SK-N-SH treated with all-trans-retinoic acid at 6 μM for 48 hours (cell line): ENCODE data around the gene GDAP1L1.

Source experiments
- ATAC-seq: fragments of 200-7000 bp; cut with Tn5 transposase; 3 replicates; pipeline ENCODE4 v1.9.1; 2020; ENCODE audit warnings: mild to moderate bottlenecking, moderate library complexity
- BACH2 ChIP-seq: fragments of 250-450 bp; sonication (Bioruptor Pico); IDR thresholded peaks from 2 replicates; pipeline ENCODE4 v1.9.0; 2021; ENCODE audit warnings: mild to moderate bottlenecking, borderline replicate concordance
- CREB5 ChIP-seq: fragments of 250-450 bp; sonication (Bioruptor Pico); IDR thresholded peaks from 2 replicates; pipeline ENCODE4 v1.5.1; 2020; ENCODE audit warnings: low read depth, mild to moderate bottlenecking, moderate library complexity
- CSDC2 ChIP-seq: fragments of 250-450 bp; sonication (Bioruptor Pico); IDR thresholded peaks from 2 replicates; pipeline ENCODE4 v1.5.0; 2020; ENCODE audit warnings: mild to moderate bottlenecking, moderate library complexity
- CSRNP3 ChIP-seq: fragments of 250-450 bp; sonication (Bioruptor Pico); IDR thresholded peaks from 2 replicates; pipeline ENCODE4 v1.5.1; 2021; ENCODE audit warnings: mild to moderate bottlenecking, moderate library complexity
- ESRRG ChIP-seq: fragments of 250-450 bp; sonication (Bioruptor Pico); IDR thresholded peaks from 2 replicates; pipeline ENCODE4 v1.6.1; 2021; ENCODE audit warnings: mild to moderate bottlenecking
- GLIS3 ChIP-seq: fragments of 250-450 bp; sonication (Bioruptor Pico); IDR thresholded peaks from 2 replicates; pipeline ENCODE4 v1.5.0; 2020; ENCODE audit warnings: mild to moderate bottlenecking, moderate library complexity
- ISL1 ChIP-seq: fragments of 250-450 bp; sonication (Bioruptor Pico); IDR thresholded peaks from 2 replicates; pipeline ENCODE4 v2.1.2; 2022; ENCODE audit warnings: mild to moderate bottlenecking, moderate library complexity
- PATZ1 ChIP-seq: fragments of 250-450 bp; sonication (Bioruptor Pico); IDR thresholded peaks from 2 replicates; pipeline ENCODE4 v1.8.0; 2020; ENCODE audit warnings: mild to moderate bottlenecking, moderate library complexity, borderline replicate concordance
- POU6F1 ChIP-seq: fragments of 250-450 bp; sonication (Bioruptor Pico); IDR thresholded peaks from 2 replicates; pipeline ENCODE4 v1.8.0; 2021; ENCODE audit warnings: low read depth, mild to moderate bottlenecking, moderate library complexity, borderline replicate concordance
- PPARA ChIP-seq: fragments of 250-450 bp; sonication (Bioruptor Pico); IDR thresholded peaks from 2 replicates; pipeline ENCODE4 v1.5.0; 2020; ENCODE audit warnings: mild to moderate bottlenecking, borderline replicate concordance
- RARB ChIP-seq: fragments of 250-450 bp; sonication (Bioruptor Pico); IDR thresholded peaks from 2 replicates; pipeline ENCODE4 v1.8.0; 2021; ENCODE audit warnings: mild to moderate bottlenecking, moderate library complexity
- SNAI2 ChIP-seq: fragments of 250-450 bp; sonication (Bioruptor Pico); IDR thresholded peaks from 2 replicates; pipeline ENCODE4 v1.5.0; 2020; ENCODE audit warnings: mild to moderate bottlenecking, moderate library complexity
- TCF4 ChIP-seq: fragments of 250-450 bp; sonication (Bioruptor Pico); IDR thresholded peaks from 2 replicates; pipeline ENCODE4 v1.8.0; 2021; ENCODE audit warnings: mild to moderate bottlenecking, moderate library complexity, borderline replicate concordance
- TOX ChIP-seq: fragments of 250-450 bp; sonication (Bioruptor Pico); IDR thresholded peaks from 2 replicates; pipeline ENCODE4 v1.8.0; 2021; ENCODE audit warnings: mild to moderate bottlenecking, moderate library complexity, borderline replicate concordance
- TSHZ2 ChIP-seq: fragments of 250-450 bp; sonication (Bioruptor Pico); IDR thresholded peaks from 2 replicates; pipeline ENCODE4 v1.5.0; 2020; ENCODE audit warnings: mild to moderate bottlenecking, moderate library complexity
- ZFP3 ChIP-seq: fragments of 250-450 bp; sonication (Bioruptor Pico); IDR thresholded peaks from 2 replicates; pipeline ENCODE4 v1.5.0; 2020; ENCODE audit warnings: mild to moderate bottlenecking, moderate library complexity
- ZNF565 ChIP-seq: fragments of 450-650 bp; formaldehyde crosslinking; conservative IDR thresholded peaks from 2 replicates; pipeline ENCODE4 v1.5.0; 2020; ENCODE audit warnings: low read depth, mild to moderate bottlenecking, moderate library complexity
- ZNF70 ChIP-seq: fragments of 450-650 bp; formaldehyde crosslinking; IDR thresholded peaks from 2 replicates; pipeline ENCODE4 v1.5.0; 2020; ENCODE audit warnings: mild to moderate bottlenecking, moderate library complexity
- ZNF8 ChIP-seq: fragments of 450-650 bp; formaldehyde crosslinking; IDR thresholded peaks from 2 replicates; pipeline ENCODE4 v1.5.0; 2020; ENCODE audit warnings: mild to moderate bottlenecking, moderate library complexity

Gene GDAP1L1

GRCh38 chr20:44319839-44320422 lies 72.8 kb downstream of the GDAP1L1 start:
- no peak for ATAC-seq
- TF ChIP-seq BACH2 (CRISPR knock-in tag) (no peak), RARB (CRISPR knock-in tag) (no peak), CSDC2 (no peak), ZNF8 (no peak), ISL1 (CRISPR knock-in tag) (no peak), TSHZ2 (CRISPR knock-in tag) (no peak), TCF4 (CRISPR knock-in tag) (no peak), GLIS3 (CRISPR knock-in tag) (no peak), POU6F1 (CRISPR knock-in tag) (no peak), ZNF565 (CRISPR knock-in tag) (no peak), PATZ1 (CRISPR knock-in tag) (no peak), ESRRG (no peak), SNAI2 (no peak), ZNF70 (CRISPR knock-in tag) (no peak), ZFP3 (no peak), PPARA (CRISPR knock-in tag) (no peak), CSRNP3 (CRISPR knock-in tag) (no peak), TOX (CRISPR knock-in tag) (no peak)

- ATAC-seq = no peak
- TF ChIP-seq ZNF8 = no peak
Measured at GRCh38 chr20:44324343-44324742, 77.2 kb downstream of the GDAP1L1 start.

GRCh38 chr20:44326391-44327159 lies 79.5 kb downstream of the GDAP1L1 start:
- ATAC-seq = no peak

More at GRCh38 chr20:44326391-44327159, 79.5 kb downstream of the GDAP1L1 start:
- TF ChIP-seq CREB5 (CRISPR knock-in tag) (no peak), ISL1 (CRISPR knock-in tag) (no peak), TSHZ2 (CRISPR knock-in tag) (no peak), CSRNP3 (CRISPR knock-in tag) (no peak), GLIS3 (CRISPR knock-in tag) (no peak), RARB (CRISPR knock-in tag) (no peak)
- TF ChIP-seq, all 23 proteins: peak for 0
